ENCODE measurements around the gene PEDS1.

PEDS1 gene

DNA sequence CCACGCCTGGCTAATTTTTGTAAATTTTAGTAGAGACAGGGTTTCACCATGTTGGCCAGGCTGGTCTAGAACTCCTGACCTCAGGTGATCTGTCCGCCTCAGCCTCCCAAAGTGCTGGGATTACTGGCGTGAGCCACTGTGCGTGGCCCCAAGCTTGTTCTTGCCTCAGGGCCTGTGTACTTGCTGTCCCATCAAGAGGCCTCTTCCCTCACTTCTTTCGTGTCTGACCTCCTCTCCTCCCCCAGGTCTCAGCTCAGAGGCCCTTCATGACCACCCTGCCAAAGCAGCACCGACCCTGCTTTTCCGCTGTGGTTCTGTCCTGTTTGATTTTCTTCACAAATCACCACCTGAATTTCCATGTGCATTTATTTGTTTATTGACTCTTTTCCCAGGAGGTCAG lies 30.1 kb downstream of the PEDS1 start:
- no peak overlapping the region for H3K4me3 ChIP-seq (ENCODE audit: low read depth, low read length, poor library complexity, severe bottlenecking)
- H3K9me2 ChIP-seq (ENCODE audit: low read depth, low read length): no peaks in the 10 kb centered on the region
- H3K9ac ChIP-seq (ENCODE audit: low read length): no peak overlapping the region
- no peaks in the 10 kb centered on the region for H3K79me2 ChIP-seq (ENCODE audit: insufficient read depth, low read length)
- no peaks in the 10 kb centered on the region for H3K27me3 ChIP-seq (ENCODE audit: insufficient read depth, low read length)
- H3F3A ChIP-seq (ENCODE audit: insufficient read depth, low read length): no peaks in the 10 kb centered on the region
- no peak overlapping the region for H3K4me2 ChIP-seq (ENCODE audit: low read length)
- H3K27ac ChIP-seq (ENCODE audit: low read depth, low read length, poor library complexity, severe bottlenecking): no peak overlapping the region
- H2AFZ ChIP-seq (ENCODE audit: low read length): no peak overlapping the region
- no peaks in the 10 kb centered on the region for H3K9me3 ChIP-seq (ENCODE audit: low read length)
- H4K20me1 ChIP-seq (ENCODE audit: insufficient read depth, low read length): no peaks in the 10 kb centered on the region
- H3K4me1 ChIP-seq (ENCODE audit: insufficient read depth, low read length, severe bottlenecking): peaks cover 15% of the 10 kb centered on the region
- TF ChIP-seq, protein P1, sequence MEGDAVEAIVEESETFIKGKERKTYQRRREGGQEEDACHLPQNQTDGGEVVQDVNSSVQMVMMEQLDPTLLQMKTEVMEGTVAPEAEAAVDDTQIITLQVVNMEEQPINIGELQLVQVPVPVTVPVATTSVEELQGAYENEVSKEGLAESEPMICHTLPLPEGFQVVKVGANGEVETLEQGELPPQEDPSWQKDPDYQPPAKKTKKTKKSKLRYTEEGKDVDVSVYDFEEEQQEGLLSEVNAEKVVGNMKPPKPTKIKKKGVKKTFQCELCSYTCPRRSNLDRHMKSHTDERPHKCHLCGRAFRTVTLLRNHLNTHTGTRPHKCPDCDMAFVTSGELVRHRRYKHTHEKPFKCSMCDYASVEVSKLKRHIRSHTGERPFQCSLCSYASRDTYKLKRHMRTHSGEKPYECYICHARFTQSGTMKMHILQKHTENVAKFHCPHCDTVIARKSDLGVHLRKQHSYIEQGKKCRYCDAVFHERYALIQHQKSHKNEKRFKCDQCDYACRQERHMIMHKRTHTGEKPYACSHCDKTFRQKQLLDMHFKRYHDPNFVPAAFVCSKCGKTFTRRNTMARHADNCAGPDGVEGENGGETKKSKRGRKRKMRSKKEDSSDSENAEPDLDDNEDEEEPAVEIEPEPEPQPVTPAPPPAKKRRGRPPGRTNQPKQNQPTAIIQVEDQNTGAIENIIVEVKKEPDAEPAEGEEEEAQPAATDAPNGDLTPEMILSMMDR (IDR thresholded peaks at IDR 0.05; ENCODE audit: low read length): no peak
- TF ChIP-seq EZH2 (IDR thresholded peaks at IDR 0.05; ENCODE audit: borderline replicate concordance, low read length): no peak
- peaks cover 31% of the 10 kb centered on the region; the same call in 1 of the 2 replicates for H3K36me3 ChIP-seq (ENCODE audit: insufficient read depth, low read length)

DNA sequence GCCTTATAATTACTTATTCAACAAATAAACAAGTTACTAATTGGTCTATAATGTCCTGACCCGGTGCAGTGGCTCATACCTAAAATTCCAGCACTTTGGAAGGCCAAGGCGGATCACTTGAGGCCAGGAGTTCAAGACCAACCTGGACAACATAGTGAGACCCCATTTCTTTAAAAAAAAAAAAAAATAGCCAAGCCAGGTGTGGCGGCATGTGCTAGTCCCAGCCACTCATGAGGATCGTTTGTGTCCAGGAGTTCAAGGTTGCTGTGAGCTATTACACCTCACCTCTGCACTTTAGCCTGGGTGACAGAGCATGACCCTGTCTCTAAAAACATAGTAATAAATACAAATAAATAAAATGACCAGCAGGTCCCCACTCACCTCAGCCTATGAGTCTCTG lies 30.8 kb downstream of the PEDS1 start:
- no peaks in the 10 kb centered on the region for H3F3A ChIP-seq (ENCODE audit: insufficient read depth, low read length)
- H3K27ac ChIP-seq (ENCODE audit: low read depth, low read length, poor library complexity, severe bottlenecking): no peak overlapping the region
- no peak overlapping the region for H2AFZ ChIP-seq (ENCODE audit: low read length)
- H3K27me3 ChIP-seq (ENCODE audit: insufficient read depth, low read length): no peaks in the 10 kb centered on the region
- no peaks in the 10 kb centered on the region for H3K9me2 ChIP-seq (ENCODE audit: low read depth, low read length)
- no peaks in the 10 kb centered on the region for H3K79me2 ChIP-seq (ENCODE audit: insufficient read depth, low read length)
- no peak overlapping the region for H3K4me2 ChIP-seq (ENCODE audit: low read length)
- no peak overlapping the region for H3K9ac ChIP-seq (ENCODE audit: low read length)
- H3K9me3 ChIP-seq (ENCODE audit: low read length): no peaks in the 10 kb centered on the region
- no peak overlapping the region for H3K4me3 ChIP-seq (ENCODE audit: low read depth, low read length, poor library complexity, severe bottlenecking)
- peaks cover 24% of the 10 kb centered on the region; the same call in 1 of the 2 replicates for H3K36me3 ChIP-seq (ENCODE audit: insufficient read depth, low read length)
- peaks cover 15% of the 10 kb centered on the region for H3K4me1 ChIP-seq (ENCODE audit: insufficient read depth, low read length, severe bottlenecking)
- TF ChIP-seq, protein P1 (IDR thresholded peaks at IDR 0.05; ENCODE audit: low read length): no peak
- TF ChIP-seq EZH2 (IDR thresholded peaks at IDR 0.05; ENCODE audit: borderline replicate concordance, low read length): no peak
- no peaks in the 10 kb centered on the region for H4K20me1 ChIP-seq (ENCODE audit: insufficient read depth, low read length)

DNA sequence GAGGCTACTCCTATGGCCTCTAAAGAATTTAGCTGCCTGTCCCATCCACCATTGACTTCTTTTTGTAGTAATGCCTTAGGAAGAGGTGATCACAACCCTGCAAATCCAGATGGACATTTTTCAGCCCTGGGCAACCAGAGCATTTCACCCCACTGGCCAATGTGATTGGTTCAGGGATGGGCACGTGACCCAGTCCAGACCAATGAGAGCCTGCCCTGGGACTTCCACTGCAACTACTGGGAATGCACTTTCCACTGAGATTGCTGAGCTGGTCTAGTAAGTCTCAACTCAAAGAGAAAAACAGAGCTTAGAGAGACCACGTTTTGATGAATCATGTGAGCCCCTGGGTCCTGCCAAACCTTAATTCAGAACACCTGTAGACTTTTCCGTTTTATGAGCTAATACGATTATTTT lies 31.7 kb downstream of the PEDS1 start:
- no peak overlapping the region for H3K4me3 ChIP-seq (ENCODE audit: low read depth, low read length, poor library complexity, severe bottlenecking)
- H3K36me3 ChIP-seq (ENCODE audit: insufficient read depth, low read length): peaks cover 21% of the 10 kb centered on the region; the same call in 1 of the 2 replicates
- no peaks in the 10 kb centered on the region for H3K27me3 ChIP-seq (ENCODE audit: insufficient read depth, low read length)
- no peak overlapping the region for H2AFZ ChIP-seq (ENCODE audit: low read length)
- H3K9me3 ChIP-seq (ENCODE audit: low read length): no peaks in the 10 kb centered on the region
- H3K79me2 ChIP-seq (ENCODE audit: insufficient read depth, low read length): no peaks in the 10 kb centered on the region
- H4K20me1 ChIP-seq (ENCODE audit: insufficient read depth, low read length): no peaks in the 10 kb centered on the region
- H3F3A ChIP-seq (ENCODE audit: insufficient read depth, low read length): no peaks in the 10 kb centered on the region
- H3K9ac ChIP-seq (ENCODE audit: low read length): no peak overlapping the region
- no peak overlapping the region for H3K4me2 ChIP-seq (ENCODE audit: low read length)
- H3K9me2 ChIP-seq (ENCODE audit: low read depth, low read length): no peaks in the 10 kb centered on the region
- TF ChIP-seq, protein P1 (IDR thresholded peaks at IDR 0.05; ENCODE audit: low read length): no peak
- TF ChIP-seq EZH2 (IDR thresholded peaks at IDR 0.05; ENCODE audit: borderline replicate concordance, low read length): no peak
- H3K4me1 ChIP-seq (ENCODE audit: insufficient read depth, low read length, severe bottlenecking): peaks cover 15% of the 10 kb centered on the region
- H3K27ac ChIP-seq (ENCODE audit: low read depth, low read length, poor library complexity, severe bottlenecking): no peak overlapping the region

Data from OCI-LY1 (cell line).